ENCODE data around the gene TRAF6. TPM values are rescaled to one million over a fixed set of nuclear protein-coding genes. Genes with fewer than 3 reads are reported as not detected.

Gene TRAF6
- polyA plus RNA-seq, 1 donor (not counting 4 experiments of a cell fraction or from before 2014, with no cell fraction given), result 15.1 TPM

DNA sequence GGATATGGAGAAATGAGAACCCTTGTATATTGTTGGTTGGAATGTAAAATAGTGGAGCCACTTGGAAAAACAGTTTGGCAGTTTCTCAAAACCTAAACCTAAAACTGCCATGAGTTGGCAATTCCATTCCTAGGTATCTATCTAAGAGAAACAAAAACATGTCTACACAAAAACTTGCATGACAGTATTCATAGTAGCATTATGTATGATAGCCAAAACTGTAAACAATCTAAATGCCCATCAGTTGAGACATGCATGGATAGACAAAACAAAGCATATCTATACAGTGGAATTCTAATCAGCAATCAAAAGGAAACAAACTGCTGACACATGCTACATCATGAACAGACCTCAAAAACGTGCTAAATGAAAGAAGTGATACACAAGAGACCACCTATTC is 34.9 kb downstream of the TRAF6 start:
- peak; percentile 78 for FAIRE-seq
- Histone ChIP-seq H3K27ac (ENCODE audit: control insufficient read depth, insufficient read depth, low read length) (no peak overlapping the region), H2AFZ (ENCODE audit: control insufficient read depth, low read length) (no peak overlapping the region), H3K9ac (ENCODE audit: control insufficient read depth, extremely low read depth, insufficient read depth, low read length) (no peak overlapping the region), H4K20me1 (ENCODE audit: control insufficient read depth, extremely low read depth, insufficient read depth, low read length) (no peaks in the 10 kb centered on the region), H3K36me3 (ENCODE audit: control insufficient read depth in 2 of 2, extremely low read depth in 1 of 2, insufficient read depth in 2 of 2, low read length in 2 of 2) (peaks cover 0 to 1% of the 10 kb centered on the region in 2 experiments), H3K79me2 (ENCODE audit: control insufficient read depth, insufficient read depth, low read length) (no peaks in the 10 kb centered on the region), H3K9me3 (ENCODE audit: control insufficient read depth, low read depth, low read length) (no peaks in the 10 kb centered on the region), H3K4me1 (ENCODE audit: control insufficient read depth, extremely low read depth, insufficient read depth, low read length) (peaks cover 8% of the 10 kb centered on the region), H3K4me2 (ENCODE audit: control insufficient read depth, extremely low read depth, insufficient read depth, low read depth, low read length) (no peak overlapping the region), H3K9me1 (ENCODE audit: control insufficient read depth, extremely low read depth, insufficient read depth, low read length) (no peaks in the 10 kb centered on the region), H3K4me3 (ENCODE audit: control insufficient read depth in 2 of 3, extremely low read depth in 1 of 3, insufficient read depth in 2 of 3, low read depth in 1 of 3, low read length in 3 of 3) (no peak overlapping the region), H3K27me3 (ENCODE audit: control insufficient read depth, extremely low read depth, insufficient read depth, low read length) (no peaks in the 10 kb centered on the region)
- dilution Hi-C loops (cut with MboI; ENCODE audit: extremely low pct_ligation_motif_present, low sequenced_read_pairs), result no loop called here
- no peak for DNase-seq (ENCODE audit: low read depth, low spot score)
- TF ChIP-seq, protein P1, sequence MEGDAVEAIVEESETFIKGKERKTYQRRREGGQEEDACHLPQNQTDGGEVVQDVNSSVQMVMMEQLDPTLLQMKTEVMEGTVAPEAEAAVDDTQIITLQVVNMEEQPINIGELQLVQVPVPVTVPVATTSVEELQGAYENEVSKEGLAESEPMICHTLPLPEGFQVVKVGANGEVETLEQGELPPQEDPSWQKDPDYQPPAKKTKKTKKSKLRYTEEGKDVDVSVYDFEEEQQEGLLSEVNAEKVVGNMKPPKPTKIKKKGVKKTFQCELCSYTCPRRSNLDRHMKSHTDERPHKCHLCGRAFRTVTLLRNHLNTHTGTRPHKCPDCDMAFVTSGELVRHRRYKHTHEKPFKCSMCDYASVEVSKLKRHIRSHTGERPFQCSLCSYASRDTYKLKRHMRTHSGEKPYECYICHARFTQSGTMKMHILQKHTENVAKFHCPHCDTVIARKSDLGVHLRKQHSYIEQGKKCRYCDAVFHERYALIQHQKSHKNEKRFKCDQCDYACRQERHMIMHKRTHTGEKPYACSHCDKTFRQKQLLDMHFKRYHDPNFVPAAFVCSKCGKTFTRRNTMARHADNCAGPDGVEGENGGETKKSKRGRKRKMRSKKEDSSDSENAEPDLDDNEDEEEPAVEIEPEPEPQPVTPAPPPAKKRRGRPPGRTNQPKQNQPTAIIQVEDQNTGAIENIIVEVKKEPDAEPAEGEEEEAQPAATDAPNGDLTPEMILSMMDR (optimal IDR thresholded peaks at IDR 0.05 in 1 of 3, IDR thresholded peaks at IDR 0.05 in 1 of 3, conservative IDR thresholded peaks at IDR 0.05 in 1 of 3; ENCODE audit: extremely low read depth in 1 of 3, insufficient read depth in 2 of 3, low read length in 3 of 3), result no peak
- TF ChIP-seq EZH2 (IDR thresholded peaks at IDR 0.05; ENCODE audit: low read length), result no peak

DNA sequence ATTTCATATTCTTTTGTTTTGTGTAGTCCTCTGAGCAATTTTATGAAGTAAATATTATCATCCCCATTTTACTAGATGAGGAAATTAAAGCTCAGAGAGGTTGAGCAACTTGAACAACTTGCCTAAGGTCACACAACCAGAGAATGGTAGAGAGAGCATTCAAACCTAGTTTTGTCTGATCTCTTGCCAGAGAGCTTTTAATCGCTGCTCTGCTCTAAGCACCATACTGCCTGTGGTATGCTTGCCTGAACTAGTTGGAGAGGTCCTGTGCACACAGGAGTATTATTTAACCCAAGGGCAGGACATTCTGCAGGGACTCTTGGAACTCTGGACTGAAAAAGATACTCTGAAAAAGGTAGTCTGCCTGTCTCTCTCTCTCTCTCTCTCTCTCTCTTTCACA is 38.5 kb downstream of the TRAF6 start:
- H3K4me2 ChIP-seq (ENCODE audit: control insufficient read depth, extremely low read depth, insufficient read depth, low read depth, low read length), result peak overlapping the region; percentile 16
- H3K27ac ChIP-seq (ENCODE audit: control insufficient read depth, insufficient read depth, low read length), result no peak overlapping the region
- H4K20me1 ChIP-seq (ENCODE audit: control insufficient read depth, extremely low read depth, insufficient read depth, low read length), result no peaks in the 10 kb centered on the region
- H3K36me3 ChIP-seq (ENCODE audit: control insufficient read depth in 2 of 2, extremely low read depth in 1 of 2, insufficient read depth in 2 of 2, low read length in 2 of 2), result peaks cover 0 to 1% of the 10 kb centered on the region in 2 experiments
- H3K9me1 ChIP-seq (ENCODE audit: control insufficient read depth, extremely low read depth, insufficient read depth, low read length), result no peaks in the 10 kb centered on the region
- H3K4me1 ChIP-seq (ENCODE audit: control insufficient read depth, extremely low read depth, insufficient read depth, low read length), result peaks cover 16% of the 10 kb centered on the region
- no peaks in the 10 kb centered on the region for H3K9me3 ChIP-seq (ENCODE audit: control insufficient read depth, low read depth, low read length)
- no peak overlapping the region for H3K9ac ChIP-seq (ENCODE audit: control insufficient read depth, extremely low read depth, insufficient read depth, low read length)
- FAIRE-seq, result peak; percentile 82
- no peaks in the 10 kb centered on the region for H3K79me2 ChIP-seq (ENCODE audit: control insufficient read depth, insufficient read depth, low read length)
- dilution Hi-C loops (cut with MboI; ENCODE audit: extremely low pct_ligation_motif_present, low sequenced_read_pairs), result no loop called here
- H3K27me3 ChIP-seq (ENCODE audit: control insufficient read depth, extremely low read depth, insufficient read depth, low read length), result no peaks in the 10 kb centered on the region
- DNase-seq (ENCODE audit: low read depth, low spot score), result no peak
- no peak overlapping the region for H3K4me3 ChIP-seq (ENCODE audit: control insufficient read depth in 2 of 3, extremely low read depth in 1 of 3, insufficient read depth in 2 of 3, low read depth in 1 of 3, low read length in 3 of 3)
- TF ChIP-seq EZH2 (IDR thresholded peaks at IDR 0.05; ENCODE audit: low read length), result no peak
- TF ChIP-seq, protein P1 (optimal IDR thresholded peaks at IDR 0.05 in 1 of 3, IDR thresholded peaks at IDR 0.05 in 1 of 3, conservative IDR thresholded peaks at IDR 0.05 in 1 of 3; ENCODE audit: extremely low read depth in 1 of 3, insufficient read depth in 2 of 3, low read length in 3 of 3), result no peak
- H2AFZ ChIP-seq (ENCODE audit: control insufficient read depth, low read length), result no peak overlapping the region

Data from keratinocyte (primary cell).